Measurements from ENCODE around the gene REX1BD. TPM values are rescaled to one million over a fixed set of nuclear protein-coding genes. Genes with fewer than 3 reads are reported as not detected.

The REX1BD gene
- total and polyA plus RNA-seq, 2 of the 13 experiments (the other 11 are each of a cell fraction or from before 2014, with no cell fraction given) = 7.5 to 25.4 TPM

GRCh38 chr19:18636969-18637629 is 48.5 kb downstream of the REX1BD start, which contains the start of gene KLHL26 (continued):
- TF ChIP-seq TFDP1 (CRISPR knock-in tag; IDR thresholded peaks at IDR 0.05; ENCODE audit: borderline replicate concordance) = peak; percentile 49; the same call in 1 of the 2 replicates
- TF ChIP-seq ZNF274 (CRISPR knock-in tag; IDR thresholded peaks at IDR 0.05) = no peak; the same call in 1 of the 2 replicates
- TF ChIP-seq ZNF878 (CRISPR knock-in tag; IDR thresholded peaks at IDR 0.05) = no peak
- TF ChIP-seq TOE1 (CRISPR knock-in tag; IDR thresholded peaks at IDR 0.05) = no peak
- peak; percentile 11; the same call in 1 of the 2 replicates for TF ChIP-seq ARID4A (CRISPR knock-in tag; IDR thresholded peaks at IDR 0.05; ENCODE audit: borderline replicate concordance)
- no peak for TF ChIP-seq ZNF543 (CRISPR knock-in tag; IDR thresholded peaks at IDR 0.05)
- TF ChIP-seq SOX6 (IDR thresholded peaks at IDR 0.05) = no peak
- no peak for TF ChIP-seq SOX6 (CRISPR knock-in tag; IDR thresholded peaks at IDR 0.05)
- peak; percentile 81 for TF ChIP-seq ZNF687 (CRISPR knock-in tag; IDR thresholded peaks at IDR 0.05)
- 0 out of 2 replicates have a peak, but pooled peaks have one; percentile 40 for TF ChIP-seq ZNF446 (CRISPR knock-in tag; IDR thresholded peaks at IDR 0.05)
- no peak for TF ChIP-seq IRF9 (CRISPR knock-in tag; IDR thresholded peaks at IDR 0.05; ENCODE audit: borderline replicate concordance)
- no peak for TF ChIP-seq TRAFD1 (CRISPR knock-in tag; IDR thresholded peaks at IDR 0.05; ENCODE audit: borderline replicate concordance)
- 0 out of 2 replicates have a peak, but pooled peaks have one; percentile 37 for TF ChIP-seq ZNF501 (CRISPR knock-in tag; IDR thresholded peaks at IDR 0.05)
- TF ChIP-seq EP300 (IDR thresholded peaks at IDR 0.05; ENCODE audit: low read depth in 2 of 2, low read length in 2 of 2) = no peak
- TF ChIP-seq EP300 (CRISPR knock-in tag; IDR thresholded peaks at IDR 0.05; ENCODE audit: borderline replicate concordance) = no peak
- no peak for TF ChIP-seq SP1 (IDR thresholded peaks at IDR 0.05)
- peak; percentile 5; the same call in 1 of the 2 replicates for TF ChIP-seq SP1 (CRISPR knock-in tag; IDR thresholded peaks at IDR 0.05)
